Esophagus mucosa (tissue), 1 donor: ENCODE measurements around the gene FGF23. TPM values are rescaled to one million over a fixed set of nuclear protein-coding genes. Genes with fewer than 3 reads are reported as not detected.

Experiments
- total RNA-seq: library from RNA; stranded (reverse); gene quantifications from one replicate; pipeline ENCODE4 v1.2.4, GENCODE V29; 2023
- donor health status: DM: yes; HTN: yes; CAD: no.

Gene FGF23
- total RNA-seq, 1 donor from 2014 or later: not detected

Other genes starting within 250 kb of the FGF23 start
- gene CCND2, start 106.0 kb downstream of the FGF23 start, total RNA-seq: 48.9 TPM
- 6.1 TPM for gene TIGAR, start 58.5 kb downstream of the FGF23 start, total RNA-seq
- not detected for gene FGF6, start 66.1 kb upstream of the FGF23 start, total RNA-seq
- 7.9 TPM for gene RAD51AP1, start 159.2 kb upstream of the FGF23 start, total RNA-seq
- gene DYRK4, start 182.5 kb upstream of the FGF23 start, total RNA-seq: 22.7 TPM